ENCODE measurements around the gene PLPP4. TPM values are rescaled to one million over a fixed set of nuclear protein-coding genes. Genes with fewer than 3 reads are reported as not detected.

The PLPP4 gene
- polyA plus RNA-seq, 3 donors from 2014 or later: not detected

DNA sequence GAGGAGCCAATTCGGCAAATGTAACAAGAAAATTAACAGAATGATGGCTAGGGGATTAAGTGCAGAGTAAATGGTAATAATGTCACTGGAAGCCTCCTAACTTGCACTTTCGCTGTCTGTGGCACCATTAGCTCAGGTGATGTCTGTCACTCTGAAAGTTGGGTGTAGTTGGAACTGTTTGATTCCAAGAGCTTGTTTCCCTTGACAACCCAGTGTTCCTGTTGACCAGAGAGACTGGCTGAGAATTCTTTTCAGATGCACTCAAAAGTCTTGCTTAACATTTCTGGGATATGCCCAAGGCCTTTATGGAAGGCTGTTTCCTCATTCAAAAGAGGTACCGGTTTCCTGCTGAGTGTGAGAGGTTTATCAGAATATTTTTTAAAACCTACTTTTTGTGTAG, 49.6 kb downstream of the PLPP4 start:
- H3K27me3 Mint-ChIP-seq (ENCODE audit: low read depth in 3 of 3): peaks cover 2 to 6% (median 2%) of the 10 kb centered on the region in 3 donors
- no peak overlapping the region for H3K4me3 Mint-ChIP-seq
- no peak for DNase-seq
- H3K27ac Mint-ChIP-seq: no peak overlapping the region
- H3K4me1 Mint-ChIP-seq: peaks cover 0 to 2% of the 10 kb centered on the region in 2 donors
- H3K9me3 Mint-ChIP-seq: peaks cover 0 to 2% (median 0%) of the 10 kb centered on the region in 6 donors
- no peaks in the 10 kb centered on the region for H3K36me3 Mint-ChIP-seq

DNA sequence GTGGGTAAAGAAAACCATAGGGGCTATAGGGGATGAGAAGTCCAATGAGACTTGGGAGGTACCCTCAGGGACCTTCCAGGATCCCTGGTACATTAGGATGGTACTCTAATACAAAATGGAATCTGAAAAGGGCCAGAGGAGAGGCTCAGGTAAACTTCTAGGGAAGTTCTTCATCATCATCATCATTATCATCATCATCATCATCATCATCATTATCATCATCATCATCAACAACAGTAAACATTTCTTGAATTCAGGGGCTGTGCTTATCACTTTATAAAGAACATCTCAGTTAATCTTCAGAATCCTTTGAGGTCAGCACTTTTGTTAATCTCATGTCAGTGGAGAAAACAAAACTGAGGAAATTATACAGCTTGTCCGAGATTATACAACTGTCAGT, 50.1 kb downstream of the PLPP4 start:
- Mint-ChIP-seq H3K27me3 (ENCODE audit: low read depth in 3 of 3) (peaks cover 2 to 6% (median 2%) of the 10 kb centered on the region in 3 donors), H3K4me3 (no peak overlapping the region), H3K36me3 (no peaks in the 10 kb centered on the region), H3K27ac (no peak overlapping the region), H3K4me1 (peaks cover 0 to 2% of the 10 kb centered on the region in 2 donors), H3K9me3 (peaks cover 0 to 2% (median 0%) of the 10 kb centered on the region in 6 donors)
- no peak for DNase-seq

DNA sequence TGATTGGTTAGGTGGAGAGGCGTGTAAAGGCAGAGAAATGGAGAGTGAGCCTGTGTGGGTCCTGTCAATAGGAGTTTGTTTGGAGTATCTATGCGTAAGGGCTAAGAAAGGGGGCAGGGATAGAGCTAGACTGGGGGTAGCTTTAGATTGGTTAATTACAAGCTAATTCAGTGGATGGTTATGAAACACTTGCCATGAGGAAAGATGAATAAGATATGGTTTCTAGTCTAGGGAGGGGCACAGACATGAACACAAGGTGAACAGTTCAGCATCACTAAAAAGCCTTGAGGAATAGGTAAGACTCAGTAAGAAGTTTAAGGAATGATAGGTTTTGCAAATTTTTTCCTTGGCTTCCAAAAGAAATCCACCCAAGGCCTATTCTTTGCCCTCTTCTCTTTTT, 50.6 kb downstream of the PLPP4 start:
- peaks cover 2 to 6% (median 2%) of the 10 kb centered on the region in 3 donors for H3K27me3 Mint-ChIP-seq (ENCODE audit: low read depth in 3 of 3)

DNA sequence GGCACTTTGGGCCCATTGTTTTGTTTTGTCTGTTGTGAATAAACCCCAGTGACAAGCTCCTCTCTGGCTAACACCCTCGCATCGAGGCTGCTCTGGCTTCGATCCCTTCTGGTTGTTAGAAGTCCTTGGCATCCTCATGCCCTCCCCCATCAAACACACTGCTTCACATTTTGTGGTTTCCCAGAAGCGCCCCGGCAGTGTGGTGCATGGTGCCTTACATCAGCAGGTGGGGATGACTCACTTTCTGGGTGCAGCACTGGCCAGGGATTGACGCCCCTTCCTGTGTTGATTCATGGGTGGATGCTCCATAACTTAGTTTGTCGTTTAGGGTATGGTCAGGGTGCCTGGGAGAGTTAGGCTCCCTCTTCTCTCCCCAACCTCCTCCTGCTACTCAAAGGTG, 51.4 kb downstream of the PLPP4 start:
- Mint-ChIP-seq H3K27me3 (ENCODE audit: low read depth in 3 of 3) (peaks cover 2 to 6% (median 2%) of the 10 kb centered on the region in 3 donors), H3K27ac (no peak overlapping the region), H3K4me1 (peaks cover 0 to 2% of the 10 kb centered on the region in 2 donors), H3K9me3 (no peaks in the 10 kb centered on the region), H3K4me3 (no peak overlapping the region), H3K36me3 (no peaks in the 10 kb centered on the region)
- DNase-seq: no peak

More for the DNA sequence above, 50.6 kb downstream of the PLPP4 start:
- H3K4me3 Mint-ChIP-seq: no peak overlapping the region
- H3K36me3 Mint-ChIP-seq: no peaks in the 10 kb centered on the region
- H3K4me1 Mint-ChIP-seq: peaks cover 0 to 2% of the 10 kb centered on the region in 2 donors
- no peak overlapping the region for H3K27ac Mint-ChIP-seq
- peaks cover 0 to 2% (median 0%) of the 10 kb centered on the region in 6 donors for H3K9me3 Mint-ChIP-seq
- DNase-seq: no peak

DNA sequence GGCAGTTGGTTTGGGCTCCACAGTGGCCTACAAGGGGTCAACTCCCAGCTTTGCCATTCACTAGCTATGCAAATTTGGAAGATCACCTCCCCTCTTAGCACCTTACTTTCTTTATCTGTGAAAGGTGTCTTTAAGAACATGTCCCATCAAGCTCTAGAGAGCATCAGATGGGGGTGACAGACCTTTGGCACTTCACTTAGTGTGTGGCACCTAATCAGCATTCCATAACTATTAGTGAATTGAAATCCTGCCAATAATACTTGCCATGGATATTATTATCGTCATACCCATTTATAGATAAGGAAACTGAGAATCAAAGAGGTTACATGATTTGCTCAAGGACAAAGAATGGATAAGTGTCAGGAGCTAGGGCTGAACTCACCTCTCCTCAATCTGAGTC, 51.9 kb downstream of the PLPP4 start:
- Mint-ChIP-seq H3K27ac (no peak overlapping the region), H3K9me3 (no peaks in the 10 kb centered on the region), H3K4me3 (no peak overlapping the region), H3K36me3 (no peaks in the 10 kb centered on the region), H3K4me1 (peaks cover 0 to 2% of the 10 kb centered on the region in 2 donors), H3K27me3 (ENCODE audit: low read depth in 3 of 3) (peaks cover 2 to 6% (median 2%) of the 10 kb centered on the region in 3 donors)
- DNase-seq: no peak

DNA sequence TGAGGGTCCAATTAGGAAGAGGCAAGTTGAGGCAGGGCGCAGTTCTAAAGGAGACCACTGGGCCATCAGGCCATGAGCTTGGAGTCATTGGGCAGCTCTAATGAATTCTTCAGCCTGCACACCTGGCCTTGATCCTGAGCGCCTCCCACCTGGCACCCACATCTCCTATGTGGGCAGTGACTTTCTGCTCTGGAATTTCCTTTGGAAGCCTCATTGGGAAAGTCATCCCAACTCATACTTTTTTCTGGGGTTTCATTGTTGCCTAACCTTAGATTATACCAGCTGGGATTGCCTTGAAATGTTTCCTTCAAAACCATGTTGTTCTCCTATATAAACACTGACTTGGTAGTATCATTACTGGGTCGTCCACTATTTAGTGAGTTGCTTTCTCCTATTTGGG, 54.1 kb downstream of the PLPP4 start:
- H3K27me3 Mint-ChIP-seq (ENCODE audit: low read depth in 3 of 3): peaks cover 0 to 8% (median 4%) of the 10 kb centered on the region in 3 donors
- H3K36me3 Mint-ChIP-seq: no peaks in the 10 kb centered on the region
- H3K9me3 Mint-ChIP-seq: no peaks in the 10 kb centered on the region
- DNase-seq: no peak
- peaks cover 0 to 2% of the 10 kb centered on the region in 2 donors for H3K4me1 Mint-ChIP-seq
- H3K4me3 Mint-ChIP-seq: no peak overlapping the region
- H3K27ac Mint-ChIP-seq: no peak overlapping the region

DNA sequence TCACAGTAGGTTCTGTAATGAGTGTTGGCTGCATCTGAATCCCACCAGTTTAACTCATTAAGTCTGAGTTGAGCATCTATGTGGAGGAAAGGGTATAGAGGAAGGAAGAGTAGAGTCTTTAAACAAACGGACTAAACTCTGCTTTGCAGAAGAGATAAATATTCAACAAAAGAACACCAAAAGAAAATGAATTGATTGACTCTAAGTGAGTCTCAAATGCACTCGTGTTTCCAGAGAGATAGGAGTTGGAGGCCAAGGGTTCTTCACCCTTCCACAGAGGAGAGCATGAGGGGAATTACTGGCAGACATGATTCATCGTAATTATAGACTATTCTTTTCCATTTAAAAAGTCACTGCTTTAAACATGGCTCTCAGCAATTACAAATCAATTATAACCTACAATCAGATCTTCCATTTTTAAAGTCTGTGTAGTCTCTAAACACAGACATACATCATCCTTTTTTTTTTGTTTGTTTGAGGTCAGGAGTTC, 56.3 kb downstream of the PLPP4 start:
- Mint-ChIP-seq H3K4me1 (peaks cover 0 to 2% of the 10 kb centered on the region in 2 donors), H3K27me3 (ENCODE audit: low read depth in 3 of 3) (peaks cover 0 to 4% (median 4%) of the 10 kb centered on the region in 3 donors), H3K9me3 (no peaks in the 10 kb centered on the region)

DNA sequence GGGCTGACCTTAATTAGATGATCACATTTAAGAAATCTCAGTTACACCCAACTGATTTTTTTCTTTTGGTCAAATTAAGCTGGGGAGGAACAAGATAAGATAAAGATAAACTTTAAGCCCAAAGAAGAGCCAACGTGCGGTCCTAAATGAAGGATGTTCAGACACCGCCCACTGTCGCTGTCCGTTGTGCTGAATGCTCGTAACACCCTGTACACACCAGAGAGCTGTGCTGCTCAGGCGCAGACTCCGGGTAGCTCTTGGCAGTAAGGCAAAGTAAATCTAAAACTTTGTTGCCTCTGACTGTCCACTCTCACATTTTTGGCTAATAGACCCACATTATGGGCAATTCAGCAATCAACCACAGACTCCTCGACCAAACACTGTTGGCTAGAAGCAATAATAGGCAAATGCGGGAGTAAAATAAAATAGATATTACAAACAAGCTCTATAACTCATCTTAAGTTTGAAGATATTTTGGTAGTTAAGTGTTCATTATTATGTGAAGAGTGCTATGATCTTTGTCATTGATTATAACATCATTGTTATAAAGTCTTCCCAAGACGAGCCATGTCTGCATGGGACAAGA, 57.1 kb downstream of the PLPP4 start:
- peaks cover 0 to 4% (median 4%) of the 10 kb centered on the region in 3 donors for H3K27me3 Mint-ChIP-seq (ENCODE audit: low read depth in 3 of 3)
- no peaks in the 10 kb centered on the region for H3K4me1 Mint-ChIP-seq
- no peak overlapping the region for H3K27ac Mint-ChIP-seq
- peak in 1 of 3 donors; percentile 12 for DNase-seq
- no peak overlapping the region for H3K4me3 Mint-ChIP-seq
- no peaks in the 10 kb centered on the region for H3K36me3 Mint-ChIP-seq
- H3K9me3 Mint-ChIP-seq: no peaks in the 10 kb centered on the region

More for the DNA sequence above, 56.3 kb downstream of the PLPP4 start:
- DNase-seq: no peak
- H3K36me3 Mint-ChIP-seq: no peaks in the 10 kb centered on the region
- no peak overlapping the region for H3K27ac Mint-ChIP-seq
- H3K4me3 Mint-ChIP-seq: no peak overlapping the region

DNA sequence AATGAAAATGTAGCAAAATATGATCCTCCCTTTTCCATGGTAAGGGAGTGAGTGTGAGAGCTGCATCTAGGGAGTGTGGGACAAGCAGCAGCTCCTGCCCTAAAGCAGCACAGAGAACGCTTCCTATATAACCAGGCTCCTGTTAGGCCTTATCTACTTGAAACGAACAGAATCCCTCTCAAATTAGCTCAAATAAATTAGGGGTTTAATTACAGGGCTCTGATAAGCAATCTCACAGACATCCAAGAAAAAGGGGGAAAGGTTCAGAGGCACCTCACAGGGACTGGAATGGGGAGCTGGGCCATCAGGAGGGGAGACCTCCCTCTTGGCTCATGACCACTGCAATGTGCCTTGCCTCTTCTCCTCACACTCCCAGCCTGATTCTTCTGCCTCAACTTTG, 57.9 kb downstream of the PLPP4 start:
- no peak for DNase-seq
- Mint-ChIP-seq H3K27me3 (ENCODE audit: low read depth in 3 of 3) (peaks cover 0 to 4% (median 2%) of the 10 kb centered on the region in 3 donors), H3K27ac (no peak overlapping the region), H3K4me3 (no peak overlapping the region), H3K36me3 (no peaks in the 10 kb centered on the region), H3K4me1 (no peaks in the 10 kb centered on the region), H3K9me3 (no peaks in the 10 kb centered on the region)

DNA sequence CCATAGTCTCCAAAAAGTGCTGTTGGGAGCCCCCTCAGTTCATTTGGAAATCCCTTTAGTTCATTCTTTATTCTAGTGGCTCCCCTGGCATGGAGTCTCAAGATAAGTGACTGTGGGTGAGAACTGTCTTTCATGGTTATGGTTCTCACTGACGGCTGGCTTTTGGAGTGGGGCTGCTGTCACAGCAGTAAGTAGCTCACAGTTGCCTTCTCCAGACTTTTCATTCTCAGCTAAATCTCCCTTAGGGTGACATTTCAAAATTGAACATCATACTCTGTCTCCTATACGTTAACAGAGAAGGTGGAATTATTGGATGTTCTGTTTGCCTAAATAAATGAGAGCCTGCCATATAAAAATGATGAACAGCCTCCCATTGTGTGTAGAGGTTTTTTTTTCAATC, 58.7 kb downstream of the PLPP4 start:
- H3K27ac Mint-ChIP-seq: no peak overlapping the region
- no peaks in the 10 kb centered on the region for H3K36me3 Mint-ChIP-seq
- H3K27me3 Mint-ChIP-seq (ENCODE audit: low read depth in 3 of 3): peaks cover 0 to 3% (median 2%) of the 10 kb centered on the region in 3 donors
- H3K9me3 Mint-ChIP-seq: no peaks in the 10 kb centered on the region
- no peak for DNase-seq
- no peaks in the 10 kb centered on the region for H3K4me1 Mint-ChIP-seq
- H3K4me3 Mint-ChIP-seq: no peak overlapping the region

DNA sequence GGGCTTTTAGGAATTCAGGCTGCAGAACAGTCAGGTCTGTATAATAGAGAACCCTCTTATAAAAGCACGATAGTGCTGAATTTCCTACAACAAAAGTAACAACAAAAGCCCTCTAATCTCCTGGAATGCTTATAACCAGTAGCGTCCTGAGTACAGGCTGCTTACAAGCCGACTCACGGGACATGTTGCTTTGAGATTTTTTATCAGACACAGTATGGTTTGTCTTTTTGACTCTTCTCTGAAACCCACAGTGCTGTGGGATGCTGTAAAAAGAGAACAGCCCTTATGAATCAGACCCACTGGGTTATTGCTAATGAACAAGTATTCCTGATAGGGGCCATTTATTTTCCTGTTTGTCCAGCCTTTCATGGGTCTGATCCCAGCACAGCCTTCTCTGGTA, 59.4 kb downstream of the PLPP4 start:
- no peaks in the 10 kb centered on the region for H3K4me1 Mint-ChIP-seq
- peaks cover 0 to 3% (median 2%) of the 10 kb centered on the region in 3 donors for H3K27me3 Mint-ChIP-seq (ENCODE audit: low read depth in 3 of 3)
- no peak overlapping the region for H3K4me3 Mint-ChIP-seq
- no peak for DNase-seq
- no peak overlapping the region for H3K27ac Mint-ChIP-seq
- no peaks in the 10 kb centered on the region for H3K36me3 Mint-ChIP-seq
- H3K9me3 Mint-ChIP-seq: no peaks in the 10 kb centered on the region

DNA sequence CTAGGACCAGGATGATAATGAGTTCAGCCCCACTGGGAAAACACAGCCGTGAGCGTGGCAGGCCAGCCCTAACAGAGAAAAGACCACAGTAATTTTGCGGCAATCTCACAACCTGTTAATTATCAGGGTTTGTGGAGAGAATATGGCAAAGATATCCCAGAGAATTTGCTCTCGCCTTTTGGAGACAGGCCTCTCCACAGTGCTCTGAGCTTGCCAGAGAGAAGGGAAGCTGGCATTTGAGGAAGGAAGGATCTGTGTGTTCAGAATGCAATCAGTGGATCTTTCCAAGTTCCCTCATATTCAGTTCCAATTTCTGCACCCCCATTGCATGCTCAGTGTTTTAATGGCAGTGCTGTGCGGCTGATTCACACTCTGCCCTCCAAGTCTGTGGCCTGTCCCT, 60.2 kb downstream of the PLPP4 start:
- no peak for DNase-seq
- Mint-ChIP-seq H3K4me3 (no peak overlapping the region), H3K27ac (no peak overlapping the region), H3K9me3 (no peaks in the 10 kb centered on the region), H3K4me1 (no peaks in the 10 kb centered on the region), H3K36me3 (no peaks in the 10 kb centered on the region), H3K27me3 (ENCODE audit: low read depth in 3 of 3) (peaks cover 0 to 3% (median 2%) of the 10 kb centered on the region in 3 donors)

DNA sequence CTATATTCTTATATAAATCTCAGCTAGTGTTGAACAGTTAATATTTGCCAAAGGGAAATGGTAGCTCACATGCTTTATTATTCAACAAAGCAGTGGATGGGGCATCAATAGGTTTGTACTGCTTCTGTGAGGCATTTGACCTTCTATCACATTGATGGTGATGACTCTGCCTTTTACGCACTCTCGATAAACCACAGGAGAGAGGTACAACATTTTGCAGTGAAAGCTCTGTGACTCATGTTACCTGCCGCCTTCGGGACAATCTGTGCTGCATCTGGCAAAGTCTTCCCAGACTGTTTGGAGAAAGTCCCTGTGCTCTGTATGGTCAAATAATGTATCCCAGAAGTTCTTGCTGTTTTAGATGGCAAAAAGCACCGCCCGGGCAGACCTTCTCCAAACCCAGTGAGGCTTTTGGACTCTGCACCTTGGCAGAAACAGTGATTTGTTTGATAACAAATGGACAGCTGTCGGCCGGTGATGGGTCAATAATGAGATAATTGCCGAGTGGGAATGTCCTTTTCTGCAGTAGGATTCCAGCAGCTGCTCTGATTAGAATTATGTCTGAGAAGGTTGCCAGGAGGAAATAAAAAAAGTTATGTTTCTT, 61.0 kb downstream of the PLPP4 start:
- H3K4me3 Mint-ChIP-seq: no peak overlapping the region
- no peaks in the 10 kb centered on the region for H3K4me1 Mint-ChIP-seq
- H3K9me3 Mint-ChIP-seq: no peaks in the 10 kb centered on the region
- no peak for DNase-seq
- H3K27me3 Mint-ChIP-seq (ENCODE audit: low read depth in 3 of 3): peaks cover 0 to 3% (median 2%) of the 10 kb centered on the region in 3 donors
- no peaks in the 10 kb centered on the region for H3K36me3 Mint-ChIP-seq
- H3K27ac Mint-ChIP-seq: no peak overlapping the region

DNA sequence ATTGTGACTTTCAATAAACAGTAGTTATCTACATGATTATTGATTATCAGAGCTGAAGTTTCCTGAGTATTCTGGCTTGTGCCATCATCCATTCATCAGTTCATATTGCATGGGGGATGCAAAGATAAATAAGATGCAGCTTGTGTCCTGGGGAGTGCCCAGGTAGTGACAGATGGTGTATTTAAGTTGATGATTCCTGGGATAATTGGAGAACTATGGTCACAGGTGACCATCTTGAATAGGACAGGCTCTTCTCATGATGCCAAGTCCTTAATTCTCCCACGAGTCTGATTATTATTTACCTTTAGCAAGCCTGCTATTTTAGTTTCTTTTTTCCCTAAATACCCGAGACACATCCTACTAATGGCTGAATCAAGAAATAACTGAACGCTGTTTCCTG, 64.9 kb downstream of the PLPP4 start:
- DNase-seq: no peak
- Mint-ChIP-seq H3K36me3 (no peaks in the 10 kb centered on the region), H3K9me3 (no peaks in the 10 kb centered on the region), H3K4me3 (no peak overlapping the region), H3K4me1 (no peaks in the 10 kb centered on the region), H3K27me3 (ENCODE audit: low read depth in 3 of 3) (peaks cover under 1 to 3% (median 2%) of the 10 kb centered on the region in 3 donors), H3K27ac (no peak overlapping the region)

All from immature natural killer cell (primary cell).